ENCODE results near the gene HLA-E. TPM values are rescaled to one million over a fixed set of nuclear protein-coding genes. Genes with fewer than 3 reads are reported as not detected.
"Not testable (repeated sequence)": the region's sequence is repeated elsewhere in the genome, so short reads cannot be mapped to it uniquely, and the experiment has no call there.

Gene HLA-E
- total RNA-seq, 2 donors from 2014 or later, result 133 to 216 TPM

DNA sequence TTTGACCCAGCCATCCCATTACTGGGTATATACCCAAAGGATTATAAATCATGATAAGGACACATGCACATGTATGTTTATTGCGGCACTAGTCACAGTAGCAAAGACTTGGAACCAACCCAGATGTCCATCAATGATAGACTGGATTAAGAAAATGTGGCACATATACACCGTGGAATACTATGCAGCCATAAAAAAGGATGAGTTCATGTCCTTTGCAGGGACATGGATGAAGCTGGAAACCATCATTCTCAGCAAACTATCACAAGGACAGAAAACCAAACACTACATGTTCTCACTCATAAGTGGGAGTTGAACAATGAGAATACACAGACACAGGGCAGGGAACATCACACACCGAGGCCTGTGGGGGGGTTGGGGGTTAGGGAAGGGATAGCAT, 37.1 kb downstream of the HLA-E start:
- 90 to 100% methylated on average over 3 of the region's 3 CpGs for WGBS, 2 donors
- ATAC-seq; DNase-seq; intact Hi-C loops (cut with DNase I); H3K36me3 ChIP-seq (replicated peaks in 1 of 2; ENCODE audit: insufficient read depth in 1 of 2, low read depth in 2 of 2); H3K27ac ChIP-seq; H3K27me3 ChIP-seq; H3K9me3 ChIP-seq; H3K4me3 ChIP-seq; H3K4me1 ChIP-seq: not testable (repeated sequence)

DNA sequence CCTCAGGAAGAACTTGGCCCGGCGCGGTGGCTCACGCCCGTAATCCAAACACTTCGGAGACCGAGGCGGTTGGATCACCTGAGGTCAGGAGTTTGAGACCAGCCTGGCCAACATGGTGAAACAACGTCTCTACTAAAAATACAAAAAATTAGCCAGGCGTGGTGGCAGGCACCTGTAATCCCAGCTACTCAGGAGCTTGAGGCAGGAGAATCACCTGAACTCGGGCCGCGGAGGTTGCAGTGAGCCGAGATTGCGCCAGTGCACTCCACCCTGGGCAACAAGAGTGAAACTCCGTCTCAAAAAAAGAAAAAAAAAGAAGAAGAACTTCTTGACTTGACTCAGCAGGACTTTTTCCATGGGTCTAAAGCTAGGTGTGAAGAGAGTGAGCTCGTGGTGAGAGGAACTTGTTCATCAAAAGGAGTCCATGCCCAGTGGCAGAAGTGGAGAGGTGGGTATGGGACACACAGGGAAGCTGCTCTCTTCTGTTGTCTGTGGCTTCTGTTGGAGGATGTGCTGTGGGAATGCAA, 40.1 kb downstream of the HLA-E start:
- H3K9me3 ChIP-seq; ATAC-seq; H3K36me3 ChIP-seq (replicated peaks in 1 of 2; ENCODE audit: insufficient read depth in 1 of 2, low read depth in 2 of 2); DNase-seq; H3K4me3 ChIP-seq; H3K4me1 ChIP-seq; H3K27ac ChIP-seq; H3K27me3 ChIP-seq; intact Hi-C loops (cut with DNase I): not testable (repeated sequence)
- 85 to 89% methylated on average over 17 of the region's 17 CpGs for WGBS, 2 donors

DNA sequence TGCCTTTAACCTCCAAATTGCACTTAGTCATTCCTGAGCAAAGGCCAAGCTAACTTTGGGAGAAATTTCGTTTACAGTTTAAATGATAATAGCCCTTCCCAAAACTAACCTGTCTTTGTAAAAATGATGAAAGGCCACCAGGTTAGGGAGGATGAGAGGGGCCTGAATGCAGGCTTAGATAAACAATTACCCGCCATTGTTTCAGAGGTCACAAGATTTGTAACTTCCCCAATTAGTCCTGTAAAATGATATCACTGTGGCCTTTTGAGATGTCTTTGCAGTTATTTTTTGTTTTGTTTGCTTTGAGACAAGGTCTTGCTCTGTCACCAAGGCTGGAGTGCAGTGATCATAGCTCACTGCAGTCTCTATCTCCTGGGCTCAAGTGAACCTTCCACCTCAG, 40.7 kb downstream of the HLA-E start:
- DNase-seq, result no peak
- Histone ChIP-seq H3K27me3 (no peaks in the 10 kb centered on the region), H3K4me3 (no peak overlapping the region), H3K27ac (no peak overlapping the region), H3K36me3 (replicated peaks in 1 of 2; ENCODE audit: insufficient read depth in 1 of 2, low read depth in 2 of 2) (no peaks in the 10 kb centered on the region), H3K4me1 (peaks cover 10% of the 10 kb centered on the region), H3K9me3 (no peaks in the 10 kb centered on the region)
- TF ChIP-seq, protein P1, sequence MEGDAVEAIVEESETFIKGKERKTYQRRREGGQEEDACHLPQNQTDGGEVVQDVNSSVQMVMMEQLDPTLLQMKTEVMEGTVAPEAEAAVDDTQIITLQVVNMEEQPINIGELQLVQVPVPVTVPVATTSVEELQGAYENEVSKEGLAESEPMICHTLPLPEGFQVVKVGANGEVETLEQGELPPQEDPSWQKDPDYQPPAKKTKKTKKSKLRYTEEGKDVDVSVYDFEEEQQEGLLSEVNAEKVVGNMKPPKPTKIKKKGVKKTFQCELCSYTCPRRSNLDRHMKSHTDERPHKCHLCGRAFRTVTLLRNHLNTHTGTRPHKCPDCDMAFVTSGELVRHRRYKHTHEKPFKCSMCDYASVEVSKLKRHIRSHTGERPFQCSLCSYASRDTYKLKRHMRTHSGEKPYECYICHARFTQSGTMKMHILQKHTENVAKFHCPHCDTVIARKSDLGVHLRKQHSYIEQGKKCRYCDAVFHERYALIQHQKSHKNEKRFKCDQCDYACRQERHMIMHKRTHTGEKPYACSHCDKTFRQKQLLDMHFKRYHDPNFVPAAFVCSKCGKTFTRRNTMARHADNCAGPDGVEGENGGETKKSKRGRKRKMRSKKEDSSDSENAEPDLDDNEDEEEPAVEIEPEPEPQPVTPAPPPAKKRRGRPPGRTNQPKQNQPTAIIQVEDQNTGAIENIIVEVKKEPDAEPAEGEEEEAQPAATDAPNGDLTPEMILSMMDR (IDR thresholded peaks at IDR 0.05), result no peak
- no peak for TF ChIP-seq POLR2A (IDR thresholded peaks at IDR 0.05)
- intact Hi-C loops (cut with DNase I), result loop anchor here (5.0 kb wide), 1 partner anchor 38 kb away; no protein-coding TSS in a partner anchor
- ATAC-seq, result no peak
- 60 to 69% methylated on average over 2 of the region's 2 CpGs for WGBS, 2 donors

GRCh38 chr6:30533460-30534294, 44.4 kb downstream of the HLA-E start:
- H3K36me3 ChIP-seq (replicated peaks in 1 of 2; ENCODE audit: insufficient read depth in 1 of 2, low read depth in 2 of 2), result no peaks in the 10 kb centered on the region
- 57 to 61% methylated on average over 15 of the region's 15 CpGs for WGBS, 2 donors
- H3K27me3 ChIP-seq, result no peaks in the 10 kb centered on the region
- intact Hi-C loops (cut with DNase I), result loop anchor here (5.0 kb wide), 1 partner anchor 41 kb away; no protein-coding TSS in a partner anchor
- no peaks in the 10 kb centered on the region for H3K4me1 ChIP-seq
- H3K4me3 ChIP-seq, result no peak overlapping the region
- no peak overlapping the region for H3K27ac ChIP-seq
- DNase-seq, result no peak
- no peaks in the 10 kb centered on the region for H3K9me3 ChIP-seq
- no peak for ATAC-seq
- TF ChIP-seq, protein P1 (IDR thresholded peaks at IDR 0.05), result no peak
- no peak for TF ChIP-seq POLR2A (IDR thresholded peaks at IDR 0.05)

- no peaks in the 10 kb centered on the region for H3K9me3 ChIP-seq
- H3K27ac ChIP-seq, result no peak overlapping the region
- no peak for TF ChIP-seq POLR2A (IDR thresholded peaks at IDR 0.05)
- TF ChIP-seq, protein P1 (IDR thresholded peaks at IDR 0.05), result no peak
- DNase-seq (no peak), ATAC-seq (no peak)
- no peaks in the 10 kb centered on the region for H3K36me3 ChIP-seq (replicated peaks in 1 of 2; ENCODE audit: insufficient read depth in 1 of 2, low read depth in 2 of 2)
- H3K4me3 ChIP-seq, result no peak overlapping the region
- H3K4me1 ChIP-seq, result no peaks in the 10 kb centered on the region
- no peaks in the 10 kb centered on the region for H3K27me3 ChIP-seq
- 66 to 74% methylated on average over 3 of the region's 3 CpGs for WGBS, 2 donors
- intact Hi-C loops (cut with DNase I), result no loop called here
Measured at GRCh38 chr6:30537931-30538330, 48.6 kb downstream of the HLA-E start.
